ENCODE results near the gene BRIX1. TPM values are rescaled to one million over a fixed set of nuclear protein-coding genes. Genes with fewer than 3 reads are reported as not detected.
A peak's percentile ranks its signal among the peaks of the same experiment; 100 is the strongest.
"Not testable (repeated sequence)": the region's sequence is repeated elsewhere in the genome, so short reads cannot be mapped to it uniquely, and the experiment has no call there.

Gene BRIX1
- total RNA-seq, 1 experiment from 2014 or later: 157 TPM

DNA sequence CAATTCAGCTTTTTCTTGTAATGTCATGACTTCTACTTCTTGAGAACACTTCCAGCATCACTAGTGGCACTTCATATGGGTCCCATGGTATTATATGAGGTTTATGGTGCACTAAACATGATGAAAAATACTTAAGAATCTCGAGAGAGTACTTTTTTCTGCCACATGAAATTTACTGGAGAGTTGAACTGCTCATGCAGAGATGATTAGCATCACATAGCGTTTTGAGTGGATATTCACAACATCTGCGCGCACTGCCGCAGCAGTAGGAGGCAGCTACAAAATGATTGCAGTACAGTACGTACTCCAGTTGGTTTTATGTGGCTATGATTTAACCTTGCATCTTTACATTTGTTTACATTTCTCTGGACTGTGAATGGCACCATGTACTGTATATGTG, 14.9 kb upstream of the BRIX1 start:
- DNase-seq (ENCODE audit: low read depth, low spot score): no peak
- in situ Hi-C loops (cut with HindIII; ENCODE audit: low pct_unique_long_range_greater_than_20kb, low sequenced_read_pairs): no loop called here

DNA sequence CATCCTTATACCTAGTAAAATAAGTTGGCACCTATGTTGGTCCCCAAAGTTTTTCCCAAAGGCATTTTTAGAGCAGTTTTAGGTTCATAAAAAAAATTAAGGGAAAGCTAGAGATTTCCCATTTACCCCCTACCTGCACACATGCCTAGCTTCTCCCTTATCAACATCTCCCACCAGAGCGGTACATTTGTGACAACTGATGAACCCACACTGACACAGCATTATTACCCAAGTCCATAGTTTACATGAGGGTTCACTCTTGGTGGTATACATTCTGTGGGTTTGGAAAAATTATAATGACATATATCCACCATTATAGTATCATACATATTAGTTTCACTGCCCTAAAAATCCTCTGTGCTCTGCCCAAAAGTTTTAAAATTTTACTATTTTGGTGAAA, 12.3 kb upstream of the BRIX1 start:
- DNase-seq (ENCODE audit: low read depth, low spot score): no peak
- in situ Hi-C loops (cut with HindIII; ENCODE audit: low pct_unique_long_range_greater_than_20kb, low sequenced_read_pairs): no loop called here

DNA sequence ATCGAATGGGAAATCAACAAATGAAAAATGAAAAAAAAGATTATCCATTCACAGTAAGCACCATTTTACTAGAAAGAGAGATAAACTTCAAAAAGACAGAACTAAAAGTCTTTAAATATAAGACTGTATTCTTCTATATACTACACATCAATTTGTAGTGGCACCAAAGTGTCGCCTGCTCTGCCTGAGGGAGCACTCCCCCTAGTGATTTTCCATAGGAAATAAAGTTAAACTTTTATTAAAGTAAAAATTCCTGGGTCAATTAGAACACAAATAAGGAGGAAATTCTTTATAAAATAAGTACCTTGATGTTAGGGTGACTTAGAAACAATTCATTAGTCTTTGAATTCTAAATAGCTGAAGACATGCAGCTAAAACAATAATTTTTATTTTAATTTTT, 9.9 kb upstream of the BRIX1 start:
- in situ Hi-C loops (cut with HindIII; ENCODE audit: low pct_unique_long_range_greater_than_20kb, low sequenced_read_pairs): no loop called here

DNA sequence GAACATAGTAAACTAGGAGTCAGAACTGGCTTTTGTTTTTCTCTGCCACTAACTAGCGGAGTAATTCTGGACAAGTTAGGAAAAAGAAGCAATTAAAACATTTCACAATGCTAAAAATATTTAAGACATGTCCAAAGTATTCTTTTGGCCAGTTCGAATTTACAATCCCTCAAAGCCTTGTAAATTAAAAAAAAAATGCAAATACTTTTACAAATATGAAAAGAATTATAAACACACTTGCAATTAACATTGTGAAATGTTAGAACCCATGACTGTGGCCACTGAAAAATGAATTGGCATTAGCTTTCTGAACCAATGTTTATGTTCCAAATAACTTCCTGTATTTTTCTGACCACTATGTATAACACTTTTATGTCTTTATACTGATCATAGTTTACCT, 2.4 kb upstream of the BRIX1 start:
- in situ Hi-C loops (cut with HindIII; ENCODE audit: low pct_unique_long_range_greater_than_20kb, low sequenced_read_pairs): no loop called here

More for the DNA sequence above, 9.9 kb upstream of the BRIX1 start:
- DNase-seq (ENCODE audit: low read depth, low spot score): peak; percentile 46

DNA sequence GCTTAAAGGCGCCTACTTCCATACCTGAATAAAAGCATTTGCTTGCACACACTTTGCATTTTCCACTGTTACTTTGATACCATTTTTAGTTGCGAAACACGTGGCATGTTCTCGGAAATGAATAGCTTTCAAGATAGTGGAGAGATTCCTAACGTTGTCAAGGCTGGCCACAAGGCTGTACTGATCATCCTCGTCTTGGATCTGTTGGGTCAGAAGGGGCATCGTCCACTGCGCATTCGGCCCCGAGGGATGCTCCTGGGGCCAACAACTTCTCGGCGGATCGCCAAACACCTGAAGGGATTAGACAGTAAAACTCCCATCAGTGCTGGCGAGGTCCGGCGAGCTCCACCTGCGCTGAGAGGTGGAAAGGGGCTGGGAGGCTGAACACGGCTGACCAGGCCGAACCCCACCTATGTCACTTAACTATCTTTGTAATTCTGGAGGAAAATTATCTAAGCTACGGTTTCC, 806 bp upstream of the BRIX1 start:
- peak; percentile 40 for DNase-seq (ENCODE audit: low read depth, low spot score)
- in situ Hi-C loops (cut with HindIII; ENCODE audit: low pct_unique_long_range_greater_than_20kb, low sequenced_read_pairs): no loop called here

More for the DNA sequence above, 2.4 kb upstream of the BRIX1 start:
- no peak for DNase-seq (ENCODE audit: low read depth, low spot score)

DNA sequence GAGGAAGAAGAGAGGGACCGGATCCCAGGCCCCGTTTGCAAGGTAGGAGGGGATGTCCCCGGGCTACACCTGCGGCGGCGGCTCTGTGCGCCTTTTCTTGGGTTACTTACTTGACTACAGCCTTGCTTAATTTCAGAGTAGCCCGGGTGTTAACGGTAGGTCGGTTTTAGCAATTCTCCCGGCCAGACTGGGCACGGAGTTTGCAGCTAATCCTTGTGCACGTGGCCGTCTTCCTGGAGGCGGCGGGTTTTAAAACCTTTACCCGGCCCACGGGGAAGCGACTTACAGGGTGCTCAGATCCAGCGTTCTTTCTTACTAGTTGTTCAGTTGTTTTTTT, 313 bp downstream of the BRIX1 start:
- in situ Hi-C loops (cut with HindIII; ENCODE audit: low pct_unique_long_range_greater_than_20kb, low sequenced_read_pairs): no loop called here
- no peak for DNase-seq (ENCODE audit: low read depth, low spot score)

DNA sequence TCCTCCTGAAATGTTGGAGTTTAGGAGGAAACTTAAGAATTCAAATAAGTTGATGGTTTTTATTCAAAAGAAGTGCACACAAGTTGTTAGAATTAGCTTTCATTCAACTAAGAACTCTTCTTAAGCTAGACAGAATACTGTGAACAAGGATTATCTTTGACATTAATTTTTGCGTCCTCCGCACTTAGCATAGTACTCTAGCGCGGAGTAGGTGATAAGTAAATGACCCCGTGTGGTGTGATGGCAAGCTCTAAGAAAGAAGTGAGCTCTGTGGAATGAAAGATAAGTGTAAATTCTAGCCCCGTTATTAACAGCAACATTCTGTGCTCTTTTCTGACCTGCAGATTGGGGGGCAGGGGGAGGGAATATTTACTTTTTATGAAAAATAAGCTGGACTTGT, 1.0 kb downstream of the BRIX1 start:
- in situ Hi-C loops (cut with HindIII; ENCODE audit: low pct_unique_long_range_greater_than_20kb, low sequenced_read_pairs): no loop called here
- no peak for DNase-seq (ENCODE audit: low read depth, low spot score)

DNA sequence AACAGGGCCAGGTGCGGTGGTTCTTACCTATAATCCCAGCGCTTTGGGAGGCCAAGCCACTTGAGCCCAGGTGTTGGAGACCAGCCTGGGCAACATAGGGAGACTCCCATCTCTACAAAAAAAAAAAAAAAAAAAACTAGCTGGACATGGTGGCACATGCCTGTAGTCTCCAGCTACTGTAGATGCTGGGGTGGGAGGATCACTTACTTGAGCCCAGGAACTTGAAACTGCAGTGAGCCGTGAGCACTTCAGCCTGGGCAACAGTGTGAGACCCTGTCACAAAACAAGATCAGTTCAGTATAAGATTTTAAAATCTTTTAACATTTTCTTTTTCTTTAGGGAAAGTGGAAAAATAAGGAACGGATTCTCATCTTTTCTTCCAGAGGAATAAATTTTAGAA, 2.5 kb downstream of the BRIX1 start:
- DNase-seq (ENCODE audit: low read depth, low spot score): no peak
- in situ Hi-C loops (cut with HindIII; ENCODE audit: low pct_unique_long_range_greater_than_20kb, low sequenced_read_pairs): no loop called here

DNA sequence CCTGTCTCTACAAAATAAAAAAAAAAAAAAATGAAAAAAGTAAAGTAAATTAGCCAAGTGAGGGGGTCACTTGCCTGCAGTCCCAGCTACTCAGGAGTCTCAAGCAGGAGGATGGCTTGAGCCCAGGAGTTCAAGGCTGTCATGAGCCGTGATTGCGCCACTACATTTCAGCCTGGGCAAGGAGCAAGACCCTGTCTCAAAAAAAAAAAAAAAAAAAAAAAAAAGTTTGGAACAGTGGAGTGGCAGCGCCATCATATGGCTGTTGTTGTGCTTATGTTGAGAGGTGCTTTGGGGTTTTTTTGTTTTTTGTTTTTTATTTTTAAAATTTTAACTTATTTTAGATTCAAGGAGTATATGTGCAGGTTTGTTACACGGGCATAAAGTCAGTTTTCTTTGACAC, 3.6 kb downstream of the BRIX1 start:
- in situ Hi-C loops (cut with HindIII; ENCODE audit: low pct_unique_long_range_greater_than_20kb, low sequenced_read_pairs): no loop called here
- DNase-seq (ENCODE audit: low read depth, low spot score): peak; percentile 57

DNA sequence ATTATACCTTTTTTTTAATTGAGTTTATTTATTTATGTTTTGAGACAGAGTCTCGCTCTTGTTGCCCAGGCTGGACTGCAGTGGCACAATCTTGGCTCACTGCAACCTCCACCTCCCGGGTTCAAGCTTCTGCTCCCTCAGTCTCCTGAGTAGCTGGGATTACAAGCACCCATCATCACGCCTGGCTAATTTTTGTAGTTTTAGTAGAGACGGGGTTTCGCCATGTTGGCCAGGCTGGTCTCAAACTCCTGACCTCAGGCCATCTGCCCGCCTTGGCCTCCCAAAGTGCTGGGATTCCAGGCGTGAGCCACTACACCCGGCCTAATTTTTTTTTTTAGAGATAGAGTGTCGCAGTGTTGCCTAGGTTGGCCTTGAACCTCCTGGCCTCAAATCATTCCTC, 7.7 kb downstream of the BRIX1 start:
- in situ Hi-C loops (cut with HindIII; ENCODE audit: low pct_unique_long_range_greater_than_20kb, low sequenced_read_pairs); DNase-seq (ENCODE audit: low read depth, low spot score): not testable (repeated sequence)

DNA sequence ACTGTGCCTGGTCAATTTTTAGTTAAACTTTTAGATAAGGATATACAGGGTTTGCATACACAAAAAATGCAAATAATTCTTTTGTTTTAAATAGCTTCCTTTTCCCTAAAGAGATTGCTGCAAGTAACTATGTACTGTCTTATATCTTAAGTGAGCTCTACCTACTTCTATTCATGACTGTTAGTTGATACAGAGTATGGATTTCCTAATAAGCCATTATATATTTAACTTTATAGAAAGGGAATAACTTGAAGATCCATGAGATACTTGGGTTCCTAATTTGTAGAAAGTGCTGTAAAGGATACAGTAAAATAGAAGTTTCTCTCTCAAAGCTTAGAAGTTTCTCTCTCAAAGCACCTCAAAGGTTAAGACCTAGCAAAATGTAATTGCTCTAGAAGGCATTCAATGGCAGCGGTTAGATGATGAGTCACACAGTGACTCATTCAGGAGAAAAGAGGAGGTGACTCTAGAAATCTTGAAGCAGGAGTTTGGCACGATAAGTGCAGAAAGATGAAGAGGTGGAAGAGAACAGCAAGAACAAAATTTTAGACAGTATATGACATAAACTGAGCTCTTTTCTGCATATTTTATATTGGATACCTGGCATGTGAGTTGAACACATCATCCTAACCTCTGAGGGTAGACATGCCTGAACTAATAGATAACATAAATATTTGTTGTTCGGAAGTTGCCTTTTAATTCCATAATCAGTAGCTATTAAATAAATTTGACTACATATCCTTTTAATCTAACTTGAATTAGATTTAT, 8.4 kb downstream of the BRIX1 start:
- DNase-seq (ENCODE audit: low read depth, low spot score): peak; percentile 60
- in situ Hi-C loops (cut with HindIII; ENCODE audit: low pct_unique_long_range_greater_than_20kb, low sequenced_read_pairs): no loop called here

DNA sequence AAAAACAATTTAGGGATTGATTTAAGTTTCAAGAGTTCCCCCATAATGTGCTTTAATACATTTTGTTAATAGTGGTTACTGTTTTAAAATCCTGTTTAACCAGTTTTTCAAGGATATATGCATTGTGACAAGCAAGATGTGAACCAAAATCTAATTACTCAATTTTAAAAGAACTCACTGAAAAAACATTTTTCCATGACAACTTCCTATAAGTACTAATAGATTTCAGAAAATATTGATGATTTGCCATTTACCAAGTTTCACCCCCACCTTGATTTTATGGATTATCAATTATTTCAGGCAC, 8.9 kb downstream of the BRIX1 start:
- in situ Hi-C loops (cut with HindIII; ENCODE audit: low pct_unique_long_range_greater_than_20kb, low sequenced_read_pairs): no loop called here
- DNase-seq (ENCODE audit: low read depth, low spot score): no peak

DNA sequence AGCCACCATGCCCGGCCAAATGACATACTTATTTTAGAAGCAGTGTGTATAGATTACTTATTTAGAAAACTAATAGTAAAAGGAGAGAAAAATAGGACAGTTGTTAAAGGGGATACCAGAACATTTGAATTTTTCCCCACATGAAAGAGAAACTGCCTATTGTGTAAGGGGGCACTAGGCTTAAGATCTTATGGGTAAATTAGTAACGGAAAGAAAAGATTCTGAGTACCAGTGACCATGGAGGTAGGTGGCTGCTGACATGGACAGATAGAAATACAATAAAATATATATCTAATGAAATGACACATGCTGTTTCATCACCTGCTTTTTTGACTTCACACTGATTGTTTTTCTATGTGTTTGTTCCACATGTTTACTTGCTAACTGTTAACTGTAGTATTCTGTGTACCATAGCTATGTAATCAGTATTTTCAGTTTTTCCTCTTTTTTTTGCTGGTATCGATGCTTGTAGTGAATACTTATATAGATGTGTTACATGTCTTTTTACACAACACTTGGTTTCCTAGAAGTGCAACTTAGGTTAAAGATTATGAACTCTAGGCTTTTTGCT, 10.9 kb downstream of the BRIX1 start:
- DNase-seq (ENCODE audit: low read depth, low spot score): no peak

DNA sequence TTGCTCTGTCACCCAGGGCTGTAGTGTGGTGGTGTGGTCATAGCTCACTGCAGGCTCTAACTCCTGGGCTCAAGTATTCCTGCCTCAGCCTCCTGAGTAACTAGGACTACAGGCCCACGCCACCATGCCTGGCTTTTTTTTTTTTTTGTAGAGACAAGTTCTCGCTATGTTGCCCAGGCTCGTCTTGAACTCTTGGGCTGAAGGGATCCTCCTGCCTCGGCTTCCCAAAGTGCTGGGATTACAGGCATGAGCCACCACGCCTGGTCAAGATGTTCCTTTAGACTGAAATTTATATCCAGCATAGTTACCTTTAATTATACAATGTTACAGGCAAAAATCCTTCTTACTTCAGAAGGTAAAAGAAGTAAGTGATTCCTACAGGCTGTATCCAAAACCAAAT, 12.3 kb downstream of the BRIX1 start:
- in situ Hi-C loops (cut with HindIII; ENCODE audit: low pct_unique_long_range_greater_than_20kb, low sequenced_read_pairs): no loop called here
- no peak for DNase-seq (ENCODE audit: low read depth, low spot score)

More for the DNA sequence above, 10.9 kb downstream of the BRIX1 start:
- in situ Hi-C loops (cut with HindIII; ENCODE audit: low pct_unique_long_range_greater_than_20kb, low sequenced_read_pairs): no loop called here

DNA sequence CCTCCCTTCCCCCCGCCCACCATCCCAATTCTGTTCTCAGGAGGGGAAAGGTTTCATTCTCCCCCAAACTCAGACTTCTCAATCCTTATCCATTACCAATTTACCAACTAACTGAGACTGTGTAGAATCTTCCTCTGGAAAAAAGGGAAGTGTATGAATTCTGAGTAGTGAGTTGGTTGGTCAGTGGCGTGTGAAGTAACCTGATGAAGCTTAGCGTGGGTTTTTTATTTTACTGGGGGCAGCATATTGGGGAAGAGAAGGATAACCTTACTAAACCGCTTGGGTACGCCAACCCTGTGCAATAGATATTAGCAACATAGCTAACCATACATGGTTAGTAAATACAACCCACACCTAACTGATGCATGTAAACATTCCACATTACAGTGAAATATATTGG, 12.8 kb downstream of the BRIX1 start:
- in situ Hi-C loops (cut with HindIII; ENCODE audit: low pct_unique_long_range_greater_than_20kb, low sequenced_read_pairs): no loop called here

DNA sequence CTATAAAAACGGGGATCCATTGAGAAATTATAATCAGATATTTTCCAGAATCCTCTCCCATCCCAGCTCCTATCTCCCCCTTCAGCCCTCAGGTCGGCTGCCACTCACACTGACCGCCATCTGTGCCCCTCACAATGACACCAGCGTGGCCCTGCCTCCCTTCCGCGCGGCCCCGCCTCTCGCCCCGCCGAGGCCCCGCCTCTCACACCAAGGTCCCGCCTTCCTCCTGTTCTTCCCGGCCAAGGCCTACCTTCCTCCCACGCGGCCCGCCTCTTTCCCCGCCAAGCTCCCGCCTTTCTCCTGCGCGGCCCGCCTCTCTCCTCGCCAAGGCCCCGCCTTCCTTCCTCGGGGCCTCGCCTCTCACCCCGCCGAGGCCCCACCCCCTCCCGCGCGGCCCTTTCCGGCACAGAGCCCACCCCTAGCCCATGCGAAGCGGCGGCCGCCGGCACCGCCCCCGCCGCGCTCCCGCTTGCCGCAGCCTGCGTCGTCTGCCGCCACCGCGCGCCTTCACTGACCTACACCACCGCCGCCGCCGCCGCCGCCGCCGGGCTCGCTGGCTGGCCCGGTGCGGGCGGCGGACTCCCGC, 13.7 kb downstream of the BRIX1 start, which contains the start of gene DNAJC21:
TSS of gene DNAJC21 (plus strand) at position 426 of the 586 bp plus-strand sequence. CDS start 261 bp downstream, outside the sequence.
- in situ Hi-C loops (cut with HindIII; ENCODE audit: low pct_unique_long_range_greater_than_20kb, low sequenced_read_pairs): no loop called here
- peak; percentile 99 for DNase-seq (ENCODE audit: low read depth, low spot score)

More for the DNA sequence above, 12.8 kb downstream of the BRIX1 start:
- no peak for DNase-seq (ENCODE audit: low read depth, low spot score)

DNA sequence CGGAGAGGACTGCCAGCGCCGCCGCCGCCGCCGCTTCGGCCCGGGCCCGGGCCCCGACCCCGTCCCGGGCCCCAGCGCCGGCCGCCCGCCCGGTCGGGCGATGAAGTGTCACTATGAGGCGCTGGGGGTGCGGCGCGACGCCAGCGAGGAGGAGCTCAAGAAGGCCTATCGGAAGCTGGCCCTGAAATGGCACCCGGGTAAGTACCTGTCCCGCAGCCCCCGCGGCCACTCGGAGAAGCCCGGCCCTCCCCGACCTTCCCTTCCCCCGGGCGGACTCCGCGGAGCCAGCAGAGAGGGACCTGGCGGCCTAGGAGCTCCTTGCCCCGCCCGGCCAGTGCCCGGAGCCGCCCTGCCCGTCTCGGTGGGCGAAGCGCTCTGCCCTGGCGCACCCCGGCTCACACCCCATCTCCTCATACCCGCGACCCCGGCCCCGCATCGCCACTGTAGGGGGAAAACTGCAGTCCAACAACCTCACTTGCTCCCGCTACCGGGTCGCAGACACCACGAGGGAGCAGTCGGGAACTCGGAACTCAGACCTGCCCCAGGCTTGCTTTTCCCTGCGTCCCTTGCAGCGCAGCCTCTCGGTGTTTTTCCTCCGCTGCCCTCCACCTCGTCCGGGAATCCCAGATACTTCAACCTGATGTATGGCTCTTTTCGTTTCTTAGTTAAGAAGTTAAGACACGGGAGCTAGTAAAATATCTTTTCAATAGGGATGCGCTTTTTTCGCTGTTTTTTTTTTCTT, 14.4 kb downstream of the BRIX1 start:
- in situ Hi-C loops (cut with HindIII; ENCODE audit: low pct_unique_long_range_greater_than_20kb, low sequenced_read_pairs): no loop called here
- DNase-seq (ENCODE audit: low read depth, low spot score): peak; percentile 83

DNA sequence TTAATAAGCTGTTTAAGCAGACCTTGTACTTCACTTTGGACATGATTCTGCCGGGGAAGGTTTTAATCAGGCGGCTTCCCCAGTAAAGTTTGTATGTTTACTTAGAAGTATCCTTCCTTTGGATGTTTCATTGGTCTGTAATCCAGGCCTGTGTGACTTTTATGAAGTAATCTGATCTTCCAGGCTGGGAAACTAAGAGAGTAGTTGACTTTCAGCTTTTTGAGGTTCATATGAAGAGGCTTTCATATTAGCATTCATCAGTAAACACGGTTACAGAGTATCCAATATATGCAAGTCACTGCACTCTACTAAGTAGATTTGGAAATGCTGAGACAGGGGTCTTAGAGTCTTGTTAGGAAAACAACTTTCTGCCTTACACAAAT, 14.9 kb downstream of the BRIX1 start:
- in situ Hi-C loops (cut with HindIII; ENCODE audit: low pct_unique_long_range_greater_than_20kb, low sequenced_read_pairs): no loop called here
- DNase-seq (ENCODE audit: low read depth, low spot score): no peak

Data from SK-MEL-5 (cell line).